Epithelial cell of prostate (primary cell): ENCODE results near the gene CAMKMT.

Experiments used
- DNase-seq: peaks from one replicate; pipeline ENCODE4 v3.0.0-alpha.2; 2011; ENCODE audit warnings: low read depth, low spot score
- H3K27ac ChIP-seq: fragments of 450-650 bp; 2 replicates; pipeline ENCODE4 v1.5.1; 2017; ENCODE audit warnings: mild to moderate bottlenecking

Gene CAMKMT

DNA sequence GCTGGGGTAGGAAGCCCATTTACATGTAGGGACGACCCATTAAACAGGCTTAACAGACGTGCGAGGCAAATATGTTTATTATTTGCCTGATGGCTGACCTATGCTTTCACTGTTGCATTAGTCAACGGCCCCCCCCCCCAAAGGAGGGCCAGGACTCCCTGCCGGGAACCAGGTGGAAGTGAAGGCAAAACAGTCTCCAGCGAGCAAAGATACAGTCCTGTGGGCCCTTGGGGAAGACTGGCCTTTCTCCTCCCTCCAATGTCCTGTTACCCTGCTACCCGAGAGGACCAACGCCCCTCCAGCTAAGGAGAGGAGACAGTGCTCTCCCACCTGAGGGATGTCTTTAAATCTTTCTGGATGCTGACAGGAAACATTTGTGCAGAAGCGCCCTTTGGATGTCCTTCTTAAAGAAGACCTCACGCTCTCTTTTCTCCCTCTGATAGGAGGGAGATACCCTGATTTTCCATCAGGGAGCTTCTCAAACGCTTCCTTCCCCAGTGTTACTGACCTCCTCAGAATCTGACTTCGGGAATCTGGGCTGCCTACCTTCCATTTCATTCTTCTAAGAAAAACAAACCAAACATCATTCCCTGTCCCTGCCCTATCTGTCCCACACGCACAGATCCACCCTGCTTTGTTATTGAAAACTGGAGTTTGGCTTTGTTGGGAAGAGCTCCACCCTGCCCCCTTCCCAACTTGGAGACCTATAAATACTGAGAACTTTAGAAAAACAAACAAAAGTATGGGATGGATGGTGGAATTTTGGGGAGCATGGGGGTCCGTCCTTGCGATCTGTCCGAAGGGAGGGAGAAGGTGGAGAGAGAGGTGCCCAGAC, 443.9 kb downstream of the CAMKMT start:
- no peak for DNase-seq
- no peak overlapping the region for H3K27ac ChIP-seq

DNA sequence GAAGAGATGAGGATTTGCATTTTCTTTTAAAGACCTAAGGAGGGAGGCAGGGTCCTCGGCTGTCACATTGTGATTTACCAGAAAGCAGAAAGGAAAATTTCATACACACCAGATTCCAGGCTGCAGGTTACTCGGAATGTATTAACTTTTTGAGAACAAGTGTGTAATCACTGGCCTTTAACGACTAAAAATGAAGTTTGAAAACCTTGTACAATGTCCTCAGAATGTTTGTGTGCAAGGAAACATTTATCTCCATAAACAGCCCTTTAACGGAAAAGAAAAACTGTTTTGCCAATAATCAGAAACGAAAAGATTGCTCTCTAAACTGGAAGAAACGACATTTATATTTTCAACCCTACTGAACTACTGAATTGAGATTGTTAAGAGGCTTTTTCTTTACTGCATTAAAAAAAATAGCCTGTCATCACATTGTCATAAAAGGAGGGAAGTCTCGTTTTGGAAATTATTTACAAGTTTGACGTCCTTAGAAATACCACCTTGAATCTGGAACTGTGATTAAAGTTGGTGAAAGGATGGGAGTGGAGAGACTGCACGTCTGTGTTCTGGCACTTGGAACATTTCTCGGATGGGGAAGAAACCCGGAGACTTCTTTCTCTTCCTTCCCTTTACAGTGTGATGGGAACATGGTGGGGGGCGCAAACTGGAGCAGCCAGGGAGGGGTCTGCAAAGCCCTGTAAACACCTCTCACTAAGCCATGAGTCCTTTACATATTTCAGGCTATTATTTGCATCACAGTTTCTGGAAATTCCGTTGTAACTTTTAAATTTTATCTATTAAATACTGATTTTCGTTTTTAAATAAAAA, 445.7 kb downstream of the CAMKMT start:
- no peak for DNase-seq
- no peak overlapping the region for H3K27ac ChIP-seq

DNA sequence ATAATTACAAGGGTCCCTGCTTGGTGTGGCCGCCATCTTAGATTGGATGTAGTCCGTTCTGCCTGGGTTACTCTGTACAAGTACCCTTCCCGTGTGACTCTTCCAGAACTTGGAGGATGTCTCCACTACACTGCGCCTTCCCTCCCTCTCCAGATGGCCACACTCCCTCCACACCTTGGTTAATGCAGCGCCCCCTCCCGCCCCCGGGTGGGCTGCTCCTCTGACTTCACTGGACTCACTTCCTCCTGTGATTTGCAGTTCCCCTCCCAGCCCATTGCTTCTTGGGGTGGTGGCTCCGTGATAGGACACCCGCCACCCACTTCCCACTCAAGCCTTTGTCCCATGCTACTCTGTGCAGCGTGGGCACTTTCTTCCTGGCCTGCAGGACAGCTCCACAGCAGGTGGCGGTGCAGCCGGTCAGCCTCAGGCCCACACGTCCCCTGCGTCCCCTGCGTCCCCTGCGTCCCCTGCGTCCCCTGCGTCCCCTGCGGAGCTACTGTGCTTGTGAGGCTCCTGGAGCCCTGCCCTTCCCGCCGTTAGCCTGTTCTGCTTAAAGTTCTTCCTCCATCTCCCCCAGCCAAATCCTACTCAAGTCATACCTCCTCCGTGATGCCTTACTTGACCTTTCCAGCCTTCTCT, 449.3 kb downstream of the CAMKMT start:
- no peak for DNase-seq
- H3K27ac ChIP-seq = no peak overlapping the region

DNA sequence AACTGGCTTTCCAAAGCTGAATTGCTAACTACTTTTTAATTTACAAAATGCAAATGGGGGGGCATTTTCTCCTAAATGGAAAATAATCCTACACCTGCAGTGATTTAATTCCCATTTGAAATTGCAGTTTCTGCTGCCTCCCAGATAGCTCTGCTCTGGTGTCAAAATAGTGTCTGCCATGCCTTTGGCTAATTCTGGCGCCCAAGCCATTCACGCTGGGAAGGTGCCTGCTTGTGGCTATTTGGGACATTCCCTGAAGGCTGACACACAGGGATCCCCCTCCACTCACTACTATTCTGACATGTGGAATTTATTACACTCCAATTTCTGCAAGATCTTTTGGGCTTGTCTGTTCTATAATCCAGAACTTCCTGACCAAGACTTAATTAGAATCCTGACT, 451.4 kb downstream of the CAMKMT start:
- no peak for DNase-seq
- no peak overlapping the region for H3K27ac ChIP-seq

DNA sequence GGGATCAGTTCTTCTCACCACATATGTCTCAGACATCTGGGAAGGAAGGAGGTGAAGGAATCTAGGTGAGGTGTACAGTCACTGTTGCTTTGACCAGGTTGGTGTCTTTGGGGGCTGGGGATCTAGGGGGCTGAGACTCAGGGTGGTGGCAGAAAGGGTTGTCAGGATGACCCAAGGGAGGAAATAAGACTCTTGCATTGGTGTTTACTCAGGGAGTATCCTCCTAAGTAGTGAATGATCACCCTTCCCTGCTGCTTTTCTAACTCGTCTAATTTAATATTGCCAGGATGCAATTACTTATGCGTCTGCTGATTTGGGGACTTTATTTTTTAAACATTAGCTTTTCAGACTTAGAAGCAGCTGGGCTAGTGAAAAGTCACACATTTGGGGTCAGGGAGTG, 451.9 kb downstream of the CAMKMT start:
- H3K27ac ChIP-seq = no peak overlapping the region
- DNase-seq = no peak

DNA sequence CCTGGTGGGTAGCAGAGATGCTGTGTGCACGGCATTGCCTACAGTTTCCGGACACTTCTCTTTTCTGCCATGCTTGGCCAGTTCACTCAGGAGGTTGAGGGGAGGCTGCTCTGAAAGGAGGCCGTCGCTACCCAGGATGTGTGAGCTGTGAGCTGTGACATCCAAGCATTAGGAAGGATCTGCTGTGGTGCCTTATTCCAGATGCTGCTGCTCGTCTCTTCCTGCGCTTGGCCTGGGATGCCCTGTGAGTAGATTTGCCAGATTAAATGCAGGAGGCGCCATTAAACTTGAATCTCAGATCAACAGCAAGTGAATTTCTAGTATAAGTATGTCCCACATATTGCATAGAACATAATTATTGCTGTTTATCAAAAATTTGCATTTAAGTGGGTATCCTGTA, 455.5 kb downstream of the CAMKMT start:
- no peak overlapping the region for H3K27ac ChIP-seq
- no peak for DNase-seq

DNA sequence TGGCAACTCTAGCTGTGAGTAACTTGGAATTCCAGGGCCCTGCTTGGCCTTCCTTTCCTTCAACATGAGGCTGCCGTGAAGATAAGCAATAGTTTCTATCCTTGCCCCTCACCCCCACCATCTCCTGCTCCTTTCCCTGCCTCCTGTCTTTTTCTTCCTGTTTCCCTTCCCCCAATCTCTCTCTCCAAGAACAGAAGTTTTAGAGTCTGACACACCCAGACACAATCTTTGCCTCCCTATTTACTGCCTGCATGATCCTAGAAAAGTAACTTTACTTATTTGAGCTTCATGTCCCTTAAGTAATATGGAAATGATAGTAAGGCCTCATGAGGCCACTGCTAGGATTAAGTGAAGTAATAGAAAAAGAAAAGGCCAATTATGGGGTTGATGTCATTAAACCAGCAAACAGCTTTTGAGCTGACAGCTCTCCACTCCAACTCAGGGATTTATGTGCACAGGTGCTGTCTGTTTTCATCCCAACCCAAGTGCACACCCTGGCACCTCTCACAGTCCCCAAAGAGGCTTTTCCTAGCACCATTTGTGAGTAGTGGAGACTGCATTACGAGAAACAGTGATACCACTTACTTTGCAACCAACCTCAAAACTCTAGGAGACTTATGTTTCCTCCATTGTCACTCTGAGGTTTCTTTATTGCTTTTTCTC, 456.1 kb downstream of the CAMKMT start:
- no peak overlapping the region for H3K27ac ChIP-seq
- no peak for DNase-seq

DNA sequence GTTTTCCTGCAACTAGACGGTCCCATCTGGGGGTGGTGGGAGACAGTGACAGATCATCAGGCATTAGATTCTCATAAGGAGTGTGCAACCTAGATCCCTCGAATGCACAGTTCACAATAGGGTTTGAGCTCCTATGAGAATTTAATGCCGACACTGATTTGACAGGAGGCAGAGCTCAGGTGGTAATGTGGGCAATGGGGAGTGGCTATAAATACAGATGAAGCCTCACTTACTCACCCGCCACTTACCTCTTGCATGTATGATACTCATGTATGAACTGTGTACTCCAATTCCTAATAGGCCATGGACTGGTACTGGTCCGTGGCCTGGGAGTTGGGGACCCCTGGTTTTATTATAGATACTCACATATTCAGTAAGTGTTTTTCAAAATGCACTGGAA, 457.3 kb downstream of the CAMKMT start:
- no peak overlapping the region for H3K27ac ChIP-seq
- DNase-seq = no peak

DNA sequence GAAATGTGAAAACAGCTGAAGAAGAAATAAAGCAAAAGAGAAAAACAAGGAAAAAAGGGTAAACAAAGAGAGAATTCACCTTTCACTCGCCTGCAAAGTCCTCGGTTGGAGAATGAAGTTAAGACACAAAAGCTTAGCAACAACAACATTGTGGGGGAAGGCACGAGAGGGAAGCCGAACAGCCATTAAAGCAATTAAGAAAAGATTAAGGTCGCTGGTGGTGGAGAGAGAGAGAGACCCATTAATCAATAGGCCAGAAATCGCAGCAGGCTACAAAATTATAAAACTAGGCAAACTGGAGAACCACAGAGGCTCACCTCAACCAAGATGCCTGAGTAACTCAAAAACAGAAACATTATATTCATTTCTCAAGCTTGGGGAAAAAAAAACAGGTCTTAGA, 459.8 kb downstream of the CAMKMT start:
- DNase-seq = no peak
- no peak overlapping the region for H3K27ac ChIP-seq

DNA sequence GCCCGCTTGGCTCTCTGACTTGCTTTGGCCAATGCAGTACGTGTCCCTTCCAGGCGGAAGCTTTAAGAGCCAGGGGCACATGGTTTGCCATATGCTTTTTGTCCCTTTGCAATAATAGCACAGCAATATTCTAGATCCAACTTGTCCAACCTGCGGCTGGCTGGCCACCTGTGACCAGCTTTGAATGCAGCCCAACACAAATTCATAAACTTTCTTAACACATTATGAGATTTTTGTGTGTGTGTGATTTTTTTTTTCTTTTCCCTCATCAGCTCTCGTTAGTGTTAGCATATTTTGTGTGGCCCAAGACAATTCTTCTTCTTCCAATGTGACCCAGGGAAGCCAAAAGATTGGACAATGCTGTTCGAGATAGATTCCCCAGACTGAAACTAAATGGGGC, 460.4 kb downstream of the CAMKMT start:
- H3K27ac ChIP-seq = no peak overlapping the region
- no peak for DNase-seq
